Measurements from ENCODE around the gene LRRC47.

GRCh38 chr1:3741566-3742438 lies 54.5 kb downstream of the LRRC47 start:
- TF ChIP-seq TAF1 (IDR thresholded peaks at IDR 0.05; ENCODE audit: low read depth) (no peak), CTCF (IDR thresholded peaks at IDR 0.05; ENCODE audit: poor library complexity, severe bottlenecking) (no peak), POLR2AphosphoS5 (IDR thresholded peaks at IDR 0.05) (no peak), EZH2 (IDR thresholded peaks at IDR 0.05; ENCODE audit: borderline replicate concordance, insufficient read depth, low read length, poor library complexity, severe bottlenecking) (no peak)

Data from neural cell (in vitro differentiated cells).